Subcutaneous abdominal adipose tissue (tissue), 5 donors: ENCODE data around the gene TSPAN17.
"Not testable (repeated sequence)": the region's sequence is repeated elsewhere in the genome, so short reads cannot be mapped to it uniquely, and the experiment has no call there.

Source experiments
- H3K27ac ChIP-seq: one replicate; pipeline ENCODE4 v1.7.0; 2013; ENCODE audit warnings: low read depth, mild to moderate bottlenecking, inconsistent platforms, low read length, moderate library complexity
- H3K27me3 ChIP-seq, 5 donors: one replicate each; pipeline ENCODE4 v1.7.0; 2013; ENCODE audit warnings: low read length in 5 of 5, inconsistent platforms in 1 of 5; ENCODE audit not compliant: control insufficient read depth in 5 of 5, insufficient read depth in 4 of 5
- H3K36me3 ChIP-seq, 5 donors: one replicate each; pipeline ENCODE4 v1.7.0; 2013; ENCODE audit warnings: low read length in 5 of 5; ENCODE audit not compliant: control insufficient read depth in 5 of 5, insufficient read depth in 5 of 5
- H3K4me1 ChIP-seq, 5 donors: one replicate each; pipeline ENCODE4 v1.7.0; 2013; ENCODE audit warnings: low read length in 5 of 5, mild to moderate bottlenecking in 3 of 5, moderate library complexity in 1 of 5; ENCODE audit not compliant: control insufficient read depth in 5 of 5, insufficient read depth in 5 of 5
- H3K4me3 ChIP-seq, 5 donors: one replicate each; pipeline ENCODE4 v1.7.0; 2013; ENCODE audit warnings: low read length in 5 of 5, low read depth in 1 of 5
- H3K9ac ChIP-seq, 5 donors: one replicate each; pipeline ENCODE4 v1.7.0; 2013; ENCODE audit warnings: low read length in 5 of 5, mild to moderate bottlenecking in 4 of 5, moderate library complexity in 3 of 5
- H3K9me3 ChIP-seq, 5 donors: one replicate each; pipeline ENCODE4 v1.7.0; 2013; ENCODE audit warnings: low read length in 5 of 5; ENCODE audit not compliant: control insufficient read depth in 5 of 5
- donor health status: healthy.
- donor health status: healthy.
- donor health status: healthy.
- donor health status: healthy.
- donor health status: healthy.

Gene TSPAN17, protein sequence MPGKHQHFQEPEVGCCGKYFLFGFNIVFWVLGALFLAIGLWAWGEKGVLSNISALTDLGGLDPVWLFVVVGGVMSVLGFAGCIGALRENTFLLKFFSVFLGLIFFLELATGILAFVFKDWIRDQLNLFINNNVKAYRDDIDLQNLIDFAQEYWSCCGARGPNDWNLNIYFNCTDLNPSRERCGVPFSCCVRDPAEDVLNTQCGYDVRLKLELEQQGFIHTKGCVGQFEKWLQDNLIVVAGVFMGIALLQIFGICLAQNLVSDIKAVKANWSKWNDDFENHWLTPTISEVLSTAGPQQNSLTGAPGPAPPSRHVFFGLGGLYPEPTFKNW

DNA sequence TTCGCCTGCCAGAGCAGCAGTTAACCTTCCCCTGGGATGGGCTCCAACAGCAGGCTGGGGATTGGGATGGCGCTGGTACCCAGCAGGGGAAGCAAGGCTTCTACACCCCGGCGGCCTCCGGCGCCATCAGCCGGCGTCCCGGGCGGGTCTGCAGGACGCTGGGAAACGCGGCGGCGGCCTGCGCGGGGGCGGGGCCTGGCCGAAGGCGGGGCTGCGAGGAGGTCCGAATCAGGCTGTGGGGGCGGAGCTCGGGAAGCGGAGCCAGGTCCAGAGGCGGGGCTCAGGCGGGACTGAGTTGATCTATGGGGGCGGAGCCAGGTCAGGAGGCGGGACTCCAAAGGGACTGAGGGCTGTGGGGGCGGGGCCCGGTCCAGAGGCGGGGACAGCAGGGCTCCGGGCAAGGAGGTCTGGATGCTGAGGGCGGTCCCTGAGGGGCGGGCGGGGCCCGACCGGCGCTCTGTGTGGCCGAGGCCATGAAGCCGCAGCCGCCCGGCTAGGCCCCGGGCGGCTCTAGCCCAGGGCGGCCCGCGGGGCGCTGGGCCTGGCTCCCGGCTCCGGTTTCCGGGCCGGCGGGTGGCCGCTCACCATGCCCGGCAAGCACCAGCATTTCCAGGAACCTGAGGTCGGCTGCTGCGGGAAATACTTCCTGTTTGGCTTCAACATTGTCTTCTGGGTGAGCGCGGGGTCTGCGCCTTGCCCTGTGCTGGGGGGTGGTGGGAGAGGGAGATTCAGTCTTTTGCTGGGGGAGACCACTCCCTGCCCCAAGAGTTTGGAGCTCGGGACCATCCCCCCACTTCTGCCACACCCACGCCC lies at the start of gene TSPAN17:
Gene TSPAN17, plus strand, starts transcription at position 455 of the 813 bp plus-strand sequence. Its CDS starts 132 bp downstream, at position 587.
- Histone ChIP-seq H3K4me3 (peak within 1 kb of the TSS; percentile 71 to 78 (median 76)), H3K36me3 (peaks cover 0 to under 1% (median 0%) of the 10 kb centered on the region in 5 donors), H3K9me3 (no peaks in the 10 kb centered on the region), H3K27ac (no peak within 1 kb of the TSS), H3K4me1 (peaks cover 4 to 30% (median 21%) of the 10 kb centered on the region in 5 donors), H3K9ac (peak within 1 kb of the TSS; percentile 38 to 88 (median 85)), H3K27me3 (no peaks in the 10 kb centered on the region)

DNA sequence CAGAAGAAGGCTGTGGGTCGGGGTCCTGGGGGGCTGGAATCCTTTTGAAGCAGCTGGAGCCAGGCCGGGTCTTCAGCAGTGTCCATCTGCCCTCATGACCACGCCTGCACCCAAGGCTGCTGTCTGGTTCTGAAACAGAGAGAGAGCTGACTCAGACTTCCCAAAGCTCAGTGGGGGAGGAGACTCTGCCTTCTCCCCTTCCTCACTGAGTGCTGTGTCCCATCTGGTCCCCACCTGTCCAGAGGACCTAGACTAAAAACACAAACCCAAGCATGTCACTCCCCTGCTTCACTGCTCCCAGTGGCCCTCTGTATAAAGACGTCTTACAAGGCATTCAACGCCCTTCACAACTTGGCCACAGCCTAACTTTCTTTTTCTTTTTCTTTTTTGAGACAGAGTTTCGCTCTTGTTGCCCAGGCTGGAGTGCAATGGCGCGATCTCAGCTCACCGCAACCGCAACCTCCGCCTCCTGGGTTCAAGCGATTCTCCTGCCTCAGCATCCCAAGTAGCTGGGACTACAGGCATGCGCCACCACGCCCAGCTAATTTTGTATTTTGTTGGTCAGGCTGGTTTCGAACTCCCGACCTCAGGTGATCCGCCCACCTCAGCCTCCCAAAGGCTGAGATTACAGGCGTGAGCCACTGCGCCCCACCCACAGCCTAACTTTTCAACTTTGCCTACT lies 47.4 kb upstream of the TSPAN17 start:
- H3K36me3 ChIP-seq: not testable (repeated sequence)
- H3K4me1 ChIP-seq: peaks cover 0 to 12% (median 5%) of the 10 kb centered on the region in 5 donors

DNA sequence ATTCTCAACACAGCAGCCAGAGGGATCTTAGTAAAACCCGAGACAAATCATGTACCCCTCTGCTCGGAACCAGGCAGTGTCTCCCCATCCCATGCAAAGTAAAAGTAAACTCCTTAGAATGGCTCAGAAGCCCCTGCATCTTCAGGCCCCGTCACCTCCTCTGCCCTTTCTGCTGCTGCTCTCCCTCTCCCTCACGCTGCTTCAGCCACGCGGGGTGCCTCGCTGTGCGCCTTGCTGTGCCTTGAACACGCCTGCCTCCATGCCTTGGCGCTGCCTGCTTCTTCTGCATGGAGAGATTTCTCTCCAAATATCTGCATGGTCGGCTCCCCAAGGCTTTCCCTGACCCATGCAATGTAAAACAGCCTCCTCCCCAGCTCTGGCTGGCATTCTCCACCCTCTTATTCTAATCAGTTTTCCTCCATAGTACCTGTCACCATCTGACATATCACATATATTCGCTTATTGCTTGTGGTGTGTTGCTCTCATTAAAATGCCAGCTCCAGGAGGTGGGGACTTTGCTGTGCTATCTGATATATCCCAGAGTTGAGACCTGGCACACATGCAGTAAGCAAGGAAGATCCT lies 45.3 kb upstream of the TSPAN17 start:
- H3K27me3 ChIP-seq: peaks cover 6 to 17% (median 12%) of the 10 kb centered on the region in 5 donors
- no peaks in the 10 kb centered on the region for H3K36me3 ChIP-seq
- no peak overlapping the region for H3K4me3 ChIP-seq
- no peak overlapping the region for H3K27ac ChIP-seq
- peaks cover 0 to 3% (median 0%) of the 10 kb centered on the region in 5 donors for H3K4me1 ChIP-seq
- H3K9ac ChIP-seq: no peak overlapping the region
- H3K9me3 ChIP-seq: no peaks in the 10 kb centered on the region

More for the DNA sequence above, 47.4 kb upstream of the TSPAN17 start:
- H3K27me3 ChIP-seq: peaks cover 16 to 32% (median 29%) of the 10 kb centered on the region in 5 donors
- H3K9me3 ChIP-seq, H3K27ac ChIP-seq, H3K4me3 ChIP-seq, H3K9ac ChIP-seq: not testable (repeated sequence)

DNA sequence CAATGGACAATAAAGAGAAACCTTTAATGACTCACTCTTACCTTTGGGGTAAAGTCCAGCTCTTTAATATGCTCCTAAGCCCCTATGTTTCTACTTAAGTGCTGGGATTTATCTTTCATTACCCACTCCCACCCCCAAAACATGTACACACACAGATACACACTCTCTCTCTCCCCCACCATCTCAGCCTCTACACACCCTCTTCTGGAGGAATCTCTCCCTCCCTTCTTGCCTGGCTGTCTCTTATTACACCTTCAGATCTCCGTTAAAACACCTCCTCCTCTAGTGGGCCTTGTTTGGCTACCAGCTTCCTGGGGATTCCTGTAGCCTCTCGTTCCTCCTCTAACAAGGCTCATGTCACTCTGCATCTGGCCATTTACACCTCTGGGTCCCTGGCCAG lies 44.2 kb upstream of the TSPAN17 start:
- no peaks in the 10 kb centered on the region for H3K36me3 ChIP-seq
- H3K27me3 ChIP-seq: peaks cover 0 to 12% (median 6%) of the 10 kb centered on the region in 5 donors
- no peak overlapping the region for H3K4me3 ChIP-seq
- no peak overlapping the region for H3K27ac ChIP-seq
- H3K4me1 ChIP-seq: no peaks in the 10 kb centered on the region
- H3K9ac ChIP-seq: no peak overlapping the region
- no peaks in the 10 kb centered on the region for H3K9me3 ChIP-seq

DNA sequence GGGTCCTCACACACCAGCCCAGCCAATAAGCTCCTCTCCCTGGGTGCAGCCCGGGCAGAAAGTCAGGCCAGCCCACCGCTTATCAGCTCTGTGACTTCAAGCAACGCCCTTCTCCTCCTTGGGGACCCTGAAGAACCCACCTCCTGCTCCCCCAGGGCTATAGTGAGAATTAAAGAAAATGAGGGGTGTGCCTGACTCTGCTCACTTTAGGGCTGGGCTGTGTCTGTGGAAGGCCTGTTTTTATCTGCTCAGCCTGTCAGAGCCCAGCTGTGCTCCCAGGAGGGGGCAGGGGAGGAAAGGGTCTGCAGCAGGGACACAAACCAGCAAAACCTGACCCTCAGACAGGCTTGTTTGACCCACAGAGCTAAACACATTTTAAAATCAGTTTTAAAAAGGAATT lies 41.3 kb upstream of the TSPAN17 start:
- Histone ChIP-seq H3K9me3 (no peaks in the 10 kb centered on the region), H3K27me3 (peaks cover 6 to 13% (median 9%) of the 10 kb centered on the region in 5 donors), H3K4me3 (no peak overlapping the region), H3K9ac (no peak overlapping the region), H3K36me3 (no peaks in the 10 kb centered on the region), H3K27ac (no peak overlapping the region), H3K4me1 (peaks cover 0 to 10% (median 8%) of the 10 kb centered on the region in 5 donors)

DNA sequence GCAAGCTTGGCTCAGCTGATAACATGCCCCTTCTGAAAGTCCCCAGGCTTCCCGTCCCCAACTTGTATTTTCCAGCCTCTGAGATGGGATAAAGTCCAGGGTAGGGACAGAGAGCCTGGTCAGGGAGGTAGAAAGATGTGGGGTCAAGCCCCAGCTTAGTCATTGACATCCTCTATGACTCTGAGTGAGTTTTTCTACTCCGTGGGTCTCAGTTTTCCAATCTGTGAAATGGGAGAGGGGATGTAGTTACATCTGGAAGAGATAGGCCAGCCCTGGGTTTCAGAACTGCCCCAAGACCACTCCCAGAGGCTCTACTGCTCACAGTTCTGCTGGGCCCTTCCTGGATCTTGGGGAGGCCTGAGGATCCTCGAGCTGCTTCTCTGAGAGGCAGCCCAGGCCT lies 40.4 kb upstream of the TSPAN17 start:
- H3K4me3 ChIP-seq: no peak overlapping the region
- H3K27ac ChIP-seq: no peak overlapping the region
- no peaks in the 10 kb centered on the region for H3K9me3 ChIP-seq
- H3K27me3 ChIP-seq: peaks cover 6 to 13% (median 9%) of the 10 kb centered on the region in 5 donors
- no peak overlapping the region for H3K9ac ChIP-seq
- H3K36me3 ChIP-seq: no peaks in the 10 kb centered on the region
- peaks cover 0 to 10% (median 8%) of the 10 kb centered on the region in 5 donors for H3K4me1 ChIP-seq

DNA sequence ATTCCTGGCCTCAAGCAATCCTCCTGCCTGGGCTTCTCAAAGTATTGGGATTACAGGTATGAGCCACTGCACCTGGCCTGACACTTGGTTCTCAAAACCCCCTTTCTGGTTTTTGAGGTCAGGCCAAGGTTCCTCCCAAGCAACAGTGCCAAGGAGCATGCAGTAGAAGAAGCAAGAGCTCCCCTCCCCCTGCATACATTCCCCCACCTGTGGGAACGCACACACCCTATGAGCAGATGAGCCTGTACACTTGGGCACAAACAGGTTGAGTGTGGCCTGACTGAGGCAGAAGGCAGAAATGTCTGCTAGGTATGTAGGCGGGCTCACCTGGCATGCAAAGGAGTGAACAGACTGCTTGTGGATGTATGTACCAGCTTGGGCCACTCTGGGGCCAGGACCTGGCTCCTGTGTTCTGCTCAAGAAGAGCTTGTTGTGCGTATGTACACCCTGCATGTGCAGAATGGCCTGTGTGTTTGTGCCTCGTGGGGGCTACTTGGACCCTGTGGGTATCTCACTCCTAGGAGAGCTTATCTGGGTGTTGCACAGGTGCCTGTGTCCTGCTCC lies 39.1 kb upstream of the TSPAN17 start:
- Histone ChIP-seq H3K4me3 (no peak overlapping the region), H3K27me3 (peaks cover 6 to 20% (median 7%) of the 10 kb centered on the region in 5 donors), H3K27ac (no peak overlapping the region), H3K9ac (peak overlapping the region in 1 of 5 donors; percentile 5), H3K36me3 (no peaks in the 10 kb centered on the region), H3K9me3 (no peaks in the 10 kb centered on the region), H3K4me1 (peaks cover 0 to 10% (median 8%) of the 10 kb centered on the region in 5 donors)

DNA sequence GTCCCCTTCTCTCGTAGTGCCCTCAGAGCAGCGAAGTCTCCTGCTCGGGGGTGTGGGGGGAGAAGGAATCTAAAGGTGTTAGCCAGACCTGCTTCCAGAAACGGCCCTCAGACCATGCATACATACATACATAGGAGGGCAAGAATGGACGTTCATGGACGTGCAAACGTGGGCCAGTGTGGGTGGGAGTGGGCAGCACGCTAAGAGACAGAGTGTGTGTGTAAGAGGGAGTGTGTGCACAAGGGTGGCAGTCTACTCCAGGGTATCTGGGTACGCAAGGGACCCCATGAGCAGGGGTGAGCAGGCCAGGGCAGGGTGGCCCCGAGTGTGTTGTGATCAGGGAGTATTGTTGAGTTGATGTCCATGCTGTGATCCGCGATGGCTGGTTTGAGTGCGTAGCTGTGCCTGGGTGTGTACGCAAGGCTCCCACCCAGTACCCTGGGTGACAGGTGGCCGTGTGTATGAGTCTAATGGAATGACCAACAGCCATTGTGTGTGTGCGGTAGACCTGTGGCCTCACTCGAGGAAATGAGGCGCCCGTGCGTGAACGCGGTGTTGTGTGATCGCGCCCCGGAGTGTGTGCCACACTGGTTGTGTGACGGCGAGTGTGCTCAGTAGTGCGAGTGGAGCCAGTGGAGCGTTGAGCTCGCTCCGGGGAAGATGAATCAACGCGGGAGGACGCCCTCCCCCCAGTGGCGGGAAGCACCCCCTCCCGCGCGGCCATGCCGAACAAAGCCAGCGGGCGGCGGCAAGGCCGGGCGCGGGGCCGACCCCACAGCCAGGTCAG lies 38.2 kb upstream of the TSPAN17 start:
- Histone ChIP-seq H3K4me1 (peaks cover 0 to 10% (median 8%) of the 10 kb centered on the region in 5 donors), H3K9ac (no peak overlapping the region), H3K27ac (no peak overlapping the region), H3K27me3 (peaks cover 6 to 24% (median 11%) of the 10 kb centered on the region in 5 donors), H3K36me3 (no peaks in the 10 kb centered on the region), H3K9me3 (no peaks in the 10 kb centered on the region), H3K4me3 (peak overlapping the region; percentile 15 to 63 (median 43))
